Activated T-helper 2 cell treated with anti-CD3 and anti-CD28 coated beads, Interferon-gamma antibody, Interleukin-2, Interleukin-4, amounts not matched to agents 10 μg/mL and 5 μg/mL and 100 μg/mL, durations not matched to agents 14 hours and 24 hours and 36 hours (primary cell): Measurements from ENCODE around the gene GUF1. TPM values are rescaled to one million over a fixed set of nuclear protein-coding genes. Genes with fewer than 3 reads are reported as not detected.

ENCODE experiments used
- DNase-seq: peaks from one replicate; pipeline ENCODE4 v3.0.0; 2021; ENCODE audit warnings: low spot score
- H3K27ac Mint-ChIP-seq: one replicate; pipeline ENCODE4 v1.8.0; 2021; ENCODE audit warnings: mixed read lengths
- H3K27me3 Mint-ChIP-seq: one replicate; pipeline ENCODE4 v1.8.0; 2021; ENCODE audit warnings: low read depth, mixed read lengths
- H3K36me3 Mint-ChIP-seq: one replicate; pipeline ENCODE4 v1.8.0; 2021; ENCODE audit warnings: low read depth, mixed read lengths
- H3K4me1 Mint-ChIP-seq: one replicate; pipeline ENCODE4 v1.8.0; 2021; ENCODE audit warnings: low read depth, mixed read lengths
- H3K4me3 Mint-ChIP-seq: one replicate; pipeline ENCODE4 v1.8.0; 2021; ENCODE audit warnings: low read depth, mild to moderate bottlenecking, moderate library complexity, mixed read lengths
- H3K9me3 Mint-ChIP-seq: one replicate; pipeline ENCODE4 v1.8.0; 2021; ENCODE audit warnings: mixed read lengths
- intact Hi-C: fragments of 100-400 bp; cut with micrococcal nuclease; formaldehyde crosslinking; loops from one replicate; pipeline ENCODE4 v1.15.1; 2023
- total RNA-seq: library from RNA; stranded (reverse); gene quantifications from 2 replicates; pipeline ENCODE4 v1.2.3, GENCODE V29; 2022

GUF1 gene
- total RNA-seq, 1 donor from 2014 or later = 30.7 TPM

- Mint-ChIP-seq H3K27ac (no peak overlapping the region), H3K4me3 (no peak overlapping the region), H3K27me3 (peaks cover 3% of the 10 kb centered on the region), H3K36me3 (no peaks in the 10 kb centered on the region), H3K4me1 (no peaks in the 10 kb centered on the region), H3K9me3 (no peaks in the 10 kb centered on the region)
- intact Hi-C loops = no loop called here
- DNase-seq = no peak
Measured at GRCh38 chr4:44668526-44668925, 9.7 kb upstream of the GUF1 start.

GRCh38 chr4:44670506-44671199, 7.6 kb upstream of the GUF1 start:
- no peaks in the 10 kb centered on the region for H3K4me1 Mint-ChIP-seq
- H3K9me3 Mint-ChIP-seq = no peaks in the 10 kb centered on the region
- H3K27me3 Mint-ChIP-seq = peaks cover 5% of the 10 kb centered on the region
- no peak for DNase-seq
- intact Hi-C loops = no loop called here
- H3K36me3 Mint-ChIP-seq = no peaks in the 10 kb centered on the region
- no peak overlapping the region for H3K4me3 Mint-ChIP-seq
- no peak overlapping the region for H3K27ac Mint-ChIP-seq

GRCh38 chr4:44671636-44672035, 6.6 kb upstream of the GUF1 start:
- H3K9me3 Mint-ChIP-seq = no peaks in the 10 kb centered on the region

GRCh38 chr4:44674471-44674870, 3.7 kb upstream of the GUF1 start:
- no peak overlapping the region for H3K27ac Mint-ChIP-seq
- intact Hi-C loops = no loop called here
- DNase-seq = no peak
- H3K9me3 Mint-ChIP-seq = no peaks in the 10 kb centered on the region
- peaks cover 5% of the 10 kb centered on the region for H3K36me3 Mint-ChIP-seq
- H3K27me3 Mint-ChIP-seq = peaks cover 5% of the 10 kb centered on the region
- H3K4me1 Mint-ChIP-seq = peaks cover 11% of the 10 kb centered on the region
- no peak overlapping the region for H3K4me3 Mint-ChIP-seq

More at GRCh38 chr4:44671636-44672035, 6.6 kb upstream of the GUF1 start:
- H3K4me1 Mint-ChIP-seq = no peaks in the 10 kb centered on the region
- no peak for DNase-seq
- intact Hi-C loops = no loop called here
- H3K27ac Mint-ChIP-seq = no peak overlapping the region
- H3K27me3 Mint-ChIP-seq = peaks cover 5% of the 10 kb centered on the region
- no peak overlapping the region for H3K4me3 Mint-ChIP-seq
- H3K36me3 Mint-ChIP-seq = no peaks in the 10 kb centered on the region

GRCh38 chr4:44675366-44675765, 2.9 kb upstream of the GUF1 start:
- Mint-ChIP-seq H3K4me3 (no peak overlapping the region), H3K4me1 (peaks cover 11% of the 10 kb centered on the region), H3K9me3 (no peaks in the 10 kb centered on the region), H3K27ac (no peak overlapping the region), H3K36me3 (peaks cover 5% of the 10 kb centered on the region), H3K27me3 (peaks cover 5% of the 10 kb centered on the region)
- no peak for DNase-seq
- intact Hi-C loops = no loop called here

- no peak for DNase-seq
Measured at GRCh38 chr4:44679060-44679459, 840 bp downstream of the GUF1 start.

GRCh38 chr4:44684648-44685047, 6.4 kb downstream of the GUF1 start:
- Mint-ChIP-seq H3K36me3 (peaks cover 65% of the 10 kb centered on the region), H3K27ac (no peak overlapping the region), H3K27me3 (no peaks in the 10 kb centered on the region), H3K9me3 (no peaks in the 10 kb centered on the region), H3K4me3 (no peak overlapping the region), H3K4me1 (peaks cover 25% of the 10 kb centered on the region)
- no peak for DNase-seq
- intact Hi-C loops = no loop called here

More at GRCh38 chr4:44679060-44679459, 840 bp downstream of the GUF1 start:
- Mint-ChIP-seq H3K36me3 (peaks cover 24% of the 10 kb centered on the region), H3K4me3 (peak overlapping the region; percentile 94), H3K4me1 (peaks cover 31% of the 10 kb centered on the region), H3K27ac (peak overlapping the region; percentile 97), H3K9me3 (no peaks in the 10 kb centered on the region), H3K27me3 (peaks cover 2% of the 10 kb centered on the region)
- intact Hi-C loops = loop anchor here (2.0 kb wide), 1 partner anchor 16 kb away; no protein-coding TSS in a partner anchor

GRCh38 chr4:44700427-44700826, 22.2 kb downstream of the GUF1 start:
- no peak for DNase-seq
- Mint-ChIP-seq H3K27ac (no peak overlapping the region), H3K4me1 (peaks cover 5% of the 10 kb centered on the region), H3K27me3 (no peaks in the 10 kb centered on the region), H3K9me3 (no peaks in the 10 kb centered on the region), H3K36me3 (peaks cover 62% of the 10 kb centered on the region), H3K4me3 (no peak overlapping the region)
- intact Hi-C loops = no loop called here

GRCh38 chr4:44701037-44701436, 22.8 kb downstream of the GUF1 start:
- no peak for DNase-seq
- no peaks in the 10 kb centered on the region for H3K9me3 Mint-ChIP-seq
- no peak overlapping the region for H3K27ac Mint-ChIP-seq
- peaks cover 59% of the 10 kb centered on the region for H3K36me3 Mint-ChIP-seq
- intact Hi-C loops = no loop called here
- peaks cover 2% of the 10 kb centered on the region for H3K4me1 Mint-ChIP-seq
- H3K4me3 Mint-ChIP-seq = no peak overlapping the region
- H3K27me3 Mint-ChIP-seq = no peaks in the 10 kb centered on the region

GRCh38 chr4:44704673-44705072, 26.5 kb downstream of the GUF1 start:
- H3K4me1 Mint-ChIP-seq = no peaks in the 10 kb centered on the region
- no peaks in the 10 kb centered on the region for H3K27me3 Mint-ChIP-seq
- intact Hi-C loops = no loop called here
- peaks cover 36% of the 10 kb centered on the region for H3K36me3 Mint-ChIP-seq
- no peak overlapping the region for H3K4me3 Mint-ChIP-seq
- H3K27ac Mint-ChIP-seq = no peak overlapping the region
- DNase-seq = no peak
- no peaks in the 10 kb centered on the region for H3K9me3 Mint-ChIP-seq

GRCh38 chr4:44713125-44713524, 34.9 kb downstream of the GUF1 start:
- no peak for DNase-seq
- Mint-ChIP-seq H3K4me3 (no peak overlapping the region), H3K27me3 (no peaks in the 10 kb centered on the region), H3K9me3 (no peaks in the 10 kb centered on the region), H3K36me3 (peaks cover 14% of the 10 kb centered on the region), H3K4me1 (no peaks in the 10 kb centered on the region), H3K27ac (no peak overlapping the region)
- intact Hi-C loops = no loop called here

GRCh38 chr4:44716597-44716996, 38.4 kb downstream of the GUF1 start:
- intact Hi-C loops = no loop called here

GRCh38 chr4:44720371-44720770, 42.2 kb downstream of the GUF1 start:
- no peak for DNase-seq
- Mint-ChIP-seq H3K27ac (no peak overlapping the region), H3K4me1 (peaks cover 21% of the 10 kb centered on the region), H3K4me3 (no peak overlapping the region), H3K27me3 (no peaks in the 10 kb centered on the region), H3K36me3 (peaks cover 3% of the 10 kb centered on the region), H3K9me3 (no peaks in the 10 kb centered on the region)
- intact Hi-C loops = no loop called here

More at GRCh38 chr4:44716597-44716996, 38.4 kb downstream of the GUF1 start:
- Mint-ChIP-seq H3K4me3 (no peak overlapping the region), H3K36me3 (peaks cover 9% of the 10 kb centered on the region), H3K27ac (no peak overlapping the region), H3K4me1 (peaks cover 6% of the 10 kb centered on the region), H3K27me3 (no peaks in the 10 kb centered on the region), H3K9me3 (no peaks in the 10 kb centered on the region)
- no peak for DNase-seq
